Measurements from ENCODE around the gene REG1A.

GRCh38 chr2:79122676-79123075 is 2.4 kb downstream of the REG1A start:
- TF ChIP-seq CTCF (conservative IDR thresholded peaks at IDR 0.05; ENCODE audit: low read depth, low read length) (no peak), EZH2 (IDR thresholded peaks at IDR 0.05; ENCODE audit: borderline replicate concordance, low read depth, low read length, poor library complexity, severe bottlenecking) (no peak)

Measured in A673 (cell line).